Ectodermal cell (in vitro differentiated cells): ENCODE data around the gene H3-3A.
A peak's percentile ranks its signal among the peaks of the same experiment; 100 is the strongest.

Source experiments
- H3K27ac ChIP-seq: 2 replicates; pipeline ENCODE4 v1.7.0; 2013; ENCODE audit warnings: mild to moderate bottlenecking, low read depth, low read length; ENCODE audit not compliant: insufficient read depth, poor library complexity, severe bottlenecking
- H3K27me3 ChIP-seq: 2 replicates; pipeline ENCODE4 v1.7.0; 2013; ENCODE audit warnings: mild to moderate bottlenecking, low read length; ENCODE audit not compliant: insufficient read depth, control insufficient read depth, poor library complexity, severe bottlenecking
- H3K36me3 ChIP-seq: one replicate; pipeline ENCODE4 v1.7.0; 2013; ENCODE audit warnings: low read length; ENCODE audit not compliant: control insufficient read depth, insufficient read depth
- H3K4me1 ChIP-seq: one replicate; pipeline ENCODE4 v1.7.0; 2013; ENCODE audit warnings: low read length; ENCODE audit not compliant: control insufficient read depth, insufficient read depth
- H3K4me3 ChIP-seq: 2 replicates; pipeline ENCODE4 v1.7.0; 2013; ENCODE audit warnings: low read depth, low read length, control low read depth; ENCODE audit not compliant: insufficient read depth
- H3K9me3 ChIP-seq: 2 replicates; pipeline ENCODE4 v1.7.0; 2013; ENCODE audit warnings: mild to moderate bottlenecking, low read length, moderate library complexity; ENCODE audit not compliant: control insufficient read depth
- WGBS, 2 experiments: methylation state at CpG; one replicate each; pipeline ENCODE4 v1.1.7; 2013; ENCODE audit warnings: missing lambda C conversion rate in 2 of 2; 5-methylcytosine and 5-hydroxymethylcytosine counted together

The H3-3A gene

GRCh38 chr1:226064816-226065248 is 2.3 kb downstream of the H3-3A start:
- WGBS, 2 experiments: 4 to 14% methylated on average over 2 to 4 of the region's 5 CpGs
- H3K36me3 ChIP-seq: peaks cover 33% of the 10 kb centered on the region
- no peaks in the 10 kb centered on the region for H3K27me3 ChIP-seq
- no peak overlapping the region for H3K27ac ChIP-seq
- peak overlapping the region; percentile 90 for H3K4me3 ChIP-seq
- H3K4me1 ChIP-seq: peaks cover 12% of the 10 kb centered on the region
- H3K9me3 ChIP-seq: no peaks in the 10 kb centered on the region

- Histone ChIP-seq H3K4me1 (peaks cover 12% of the 10 kb centered on the region), H3K27me3 (no peaks in the 10 kb centered on the region), H3K4me3 (peak overlapping the region; percentile 90), H3K36me3 (peaks cover 37% of the 10 kb centered on the region), H3K9me3 (no peaks in the 10 kb centered on the region), H3K27ac (peak overlapping the region; percentile 36)
- WGBS, 2 experiments: 84 to 92% methylated on average over 3 of the region's 4 CpGs
Measured at GRCh38 chr1:226066415-226067078, 4.0 kb downstream of the H3-3A start.

- Histone ChIP-seq H3K27ac (no peak overlapping the region), H3K36me3 (peaks cover 51% of the 10 kb centered on the region), H3K4me3 (no peak overlapping the region), H3K4me1 (peaks cover 12% of the 10 kb centered on the region), H3K27me3 (no peaks in the 10 kb centered on the region), H3K9me3 (no peaks in the 10 kb centered on the region)
- WGBS, 2 experiments: 96% methylated on average over 12 to 13 of the region's 13 CpGs
Measured at GRCh38 chr1:226069811-226070489, 7.4 kb downstream of the H3-3A start.

GRCh38 chr1:226072347-226072746 is 9.8 kb downstream of the H3-3A start:
- H3K9me3 ChIP-seq: no peaks in the 10 kb centered on the region
- no peak overlapping the region for H3K27ac ChIP-seq
- peaks cover 38% of the 10 kb centered on the region for H3K36me3 ChIP-seq
- H3K4me1 ChIP-seq: no peaks in the 10 kb centered on the region
- WGBS, 2 experiments: 93 to 96% methylated on average over 4 of the region's 4 CpGs
- no peak overlapping the region for H3K4me3 ChIP-seq
- H3K27me3 ChIP-seq: no peaks in the 10 kb centered on the region

GRCh38 chr1:226073184-226073950 is 10.9 kb downstream of the H3-3A start:
- Histone ChIP-seq H3K9me3 (no peaks in the 10 kb centered on the region), H3K36me3 (peaks cover 28% of the 10 kb centered on the region), H3K27ac (peak overlapping the region; percentile 29), H3K27me3 (no peaks in the 10 kb centered on the region), H3K4me3 (no peak overlapping the region), H3K4me1 (no peaks in the 10 kb centered on the region)
- 76 to 77% methylated on average over 5 of the region's 6 CpGs for WGBS, 2 experiments

- H3K4me1 ChIP-seq: no peaks in the 10 kb centered on the region
- H3K36me3 ChIP-seq: peaks cover 22% of the 10 kb centered on the region
- H3K27me3 ChIP-seq: no peaks in the 10 kb centered on the region
- H3K4me3 ChIP-seq: no peak overlapping the region
- peak overlapping the region; percentile 29 for H3K27ac ChIP-seq
- WGBS, 2 experiments: 92 to 93% methylated on average over 4 of the region's 4 CpGs
- H3K9me3 ChIP-seq: no peaks in the 10 kb centered on the region
Measured at GRCh38 chr1:226074046-226074445, 11.5 kb downstream of the H3-3A start.

- Histone ChIP-seq H3K27ac (no peak overlapping the region), H3K4me3 (no peak overlapping the region), H3K4me1 (no peaks in the 10 kb centered on the region), H3K27me3 (peaks cover 6% of the 10 kb centered on the region), H3K36me3 (peaks cover 14% of the 10 kb centered on the region), H3K9me3 (no peaks in the 10 kb centered on the region)
- 91 to 92% methylated on average over 6 of the region's 6 CpGs for WGBS, 2 experiments
Measured at GRCh38 chr1:226076378-226076777, 13.9 kb downstream of the H3-3A start.

- Histone ChIP-seq H3K36me3 (no peaks in the 10 kb centered on the region), H3K9me3 (no peaks in the 10 kb centered on the region), H3K4me3 (no peak overlapping the region), H3K27me3 (peaks cover 23% of the 10 kb centered on the region), H3K4me1 (no peaks in the 10 kb centered on the region), H3K27ac (no peak overlapping the region)
- 72 to 74% methylated on average over 9 of the region's 9 CpGs for WGBS, 2 experiments
Measured at GRCh38 chr1:226078374-226078773, 15.9 kb downstream of the H3-3A start.

- H3K36me3 ChIP-seq: no peaks in the 10 kb centered on the region
- H3K4me3 ChIP-seq: peak overlapping the region; percentile 64
- H3K4me1 ChIP-seq: no peaks in the 10 kb centered on the region
- no peak overlapping the region for H3K27ac ChIP-seq
- H3K27me3 ChIP-seq: peaks cover 34% of the 10 kb centered on the region
- no peaks in the 10 kb centered on the region for H3K9me3 ChIP-seq
- WGBS, 2 experiments: 72 to 74% methylated on average over 6 to 7 of the region's 7 CpGs
Measured at GRCh38 chr1:226082587-226082917, 20.0 kb downstream of the H3-3A start.

GRCh38 chr1:226082959-226083301 is 20.4 kb downstream of the H3-3A start:
- Histone ChIP-seq H3K9me3 (no peaks in the 10 kb centered on the region), H3K4me1 (no peaks in the 10 kb centered on the region), H3K27me3 (peaks cover 34% of the 10 kb centered on the region), H3K36me3 (no peaks in the 10 kb centered on the region), H3K4me3 (peak overlapping the region; percentile 64), H3K27ac (no peak overlapping the region)
- 2% methylated on average over 23 of the region's 23 CpGs for WGBS, 2 experiments
